Testis (tissue), 2 donors: ENCODE measurements around the gene PCDHA5.

Experiments used
- POLR2A ChIP-seq: fragments of 450-650 bp; IDR thresholded peaks from one replicate; pipeline ENCODE4 v1.6.1; 2017; ENCODE audit warnings: antibody characterized with exemption, mild to moderate bottlenecking, moderate library complexity
- TF ChIP-seq, protein P1 (sequence below), 3 experiments: fragments of 450-650 bp in 2 of 3; fragments of 200-600 bp in 1 of 3; sonication (generic) in 1 of 3; IDR thresholded peaks; one replicate each; pipeline ENCODE4 v1.5.1; 2016 to 2019; ENCODE audit warnings: antibody characterized with exemption in 3 of 3, mild to moderate bottlenecking in 2 of 3, moderate library complexity in 1 of 3

DNA sequence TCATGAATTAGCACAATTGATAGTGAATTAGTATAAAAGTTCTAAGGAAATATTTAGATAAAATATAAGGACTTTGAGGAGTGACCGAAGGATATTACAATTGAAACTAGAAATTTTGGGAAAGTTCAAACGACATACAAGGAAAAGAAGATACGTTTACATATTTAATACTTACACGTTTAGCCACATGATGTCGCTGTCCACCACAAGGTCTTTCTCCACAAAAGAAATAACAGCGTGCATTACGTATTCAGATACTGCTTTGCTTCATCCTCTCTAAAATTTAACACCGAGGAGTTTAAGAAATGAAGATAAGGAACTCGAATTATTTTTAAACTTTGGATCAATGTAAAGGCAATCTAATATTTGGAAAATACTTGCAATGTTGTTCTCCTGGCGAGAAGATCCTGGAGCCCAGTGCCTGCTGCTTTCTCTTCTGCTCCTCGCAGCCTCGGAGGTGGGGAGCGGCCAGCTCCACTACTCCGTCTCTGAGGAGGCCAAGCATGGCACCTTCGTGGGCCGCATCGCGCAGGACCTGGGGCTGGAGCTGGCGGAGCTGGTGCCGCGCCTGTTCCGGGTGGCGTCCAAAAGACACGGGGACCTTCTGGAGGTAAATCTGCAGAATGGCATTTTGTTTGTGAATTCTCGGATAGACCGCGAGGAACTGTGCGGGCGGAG, 20.5 kb upstream of the PCDHA5 start, which contains the start of gene PCDHA3:
- TF ChIP-seq, protein P1, sequence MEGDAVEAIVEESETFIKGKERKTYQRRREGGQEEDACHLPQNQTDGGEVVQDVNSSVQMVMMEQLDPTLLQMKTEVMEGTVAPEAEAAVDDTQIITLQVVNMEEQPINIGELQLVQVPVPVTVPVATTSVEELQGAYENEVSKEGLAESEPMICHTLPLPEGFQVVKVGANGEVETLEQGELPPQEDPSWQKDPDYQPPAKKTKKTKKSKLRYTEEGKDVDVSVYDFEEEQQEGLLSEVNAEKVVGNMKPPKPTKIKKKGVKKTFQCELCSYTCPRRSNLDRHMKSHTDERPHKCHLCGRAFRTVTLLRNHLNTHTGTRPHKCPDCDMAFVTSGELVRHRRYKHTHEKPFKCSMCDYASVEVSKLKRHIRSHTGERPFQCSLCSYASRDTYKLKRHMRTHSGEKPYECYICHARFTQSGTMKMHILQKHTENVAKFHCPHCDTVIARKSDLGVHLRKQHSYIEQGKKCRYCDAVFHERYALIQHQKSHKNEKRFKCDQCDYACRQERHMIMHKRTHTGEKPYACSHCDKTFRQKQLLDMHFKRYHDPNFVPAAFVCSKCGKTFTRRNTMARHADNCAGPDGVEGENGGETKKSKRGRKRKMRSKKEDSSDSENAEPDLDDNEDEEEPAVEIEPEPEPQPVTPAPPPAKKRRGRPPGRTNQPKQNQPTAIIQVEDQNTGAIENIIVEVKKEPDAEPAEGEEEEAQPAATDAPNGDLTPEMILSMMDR (IDR thresholded peaks at IDR 0.05): peak in 2 of 3 experiments; percentile 27 to 32
- no peak for TF ChIP-seq POLR2A
